ENCODE measurements around the gene GXYLT2. TPM values are rescaled to one million over a fixed set of nuclear protein-coding genes. Genes with fewer than 3 reads are reported as not detected.

The GXYLT2 gene
- total and polyA plus RNA-seq, 2 experiments from 2014 or later: 2.0 to 5.8 TPM

DNA sequence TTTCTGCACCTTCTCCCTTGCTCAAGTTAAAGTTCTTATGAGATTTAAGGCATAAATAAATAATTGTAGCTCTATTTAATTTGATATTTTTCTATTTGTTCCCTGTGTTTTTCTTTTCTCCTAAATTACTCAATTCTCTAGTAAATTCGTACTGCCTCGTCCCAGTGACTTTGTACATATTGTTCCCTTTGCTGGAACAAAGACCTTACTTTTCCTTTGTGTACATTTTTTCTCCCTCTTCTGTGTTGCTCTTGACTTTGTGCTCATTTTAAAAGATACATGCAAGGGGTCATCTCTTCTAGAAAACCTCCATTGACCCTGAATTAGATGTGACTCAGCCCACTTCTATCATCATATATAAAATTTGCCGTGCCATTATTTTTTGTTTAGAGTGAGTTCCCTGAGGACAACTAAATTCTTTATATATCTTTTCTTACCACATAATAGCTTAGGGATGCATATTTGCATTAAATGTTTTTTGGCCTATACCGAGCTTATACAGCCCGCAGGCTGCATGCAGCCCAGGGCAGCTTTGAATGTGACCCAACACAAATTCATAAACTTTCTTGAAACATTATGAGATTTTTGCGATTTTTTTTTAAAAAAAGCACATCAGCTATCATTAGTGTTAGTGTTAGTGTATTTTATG, 138.4 kb downstream of the GXYLT2 start:
- Histone ChIP-seq H3F3A (replicated peaks; ENCODE audit: low read depth) (no peaks in the 10 kb centered on the region), H3K4me2 (peak overlapping the region; percentile 63; the same call in 1 of the 2 replicates), H3K79me2 (replicated peaks; ENCODE audit: insufficient read depth) (no peaks in the 10 kb centered on the region; the same call in 1 of the 2 replicates), H3K27me3 (ENCODE audit: insufficient read depth) (no peaks in the 10 kb centered on the region), H3K4me3 (no peak overlapping the region), H3K4me1 (ENCODE audit: insufficient read depth) (peaks cover 48% of the 10 kb centered on the region), H3K27ac (ENCODE audit: low read depth) (0 out of 2 replicates have a peak overlapping the region, but pooled peaks have one; percentile 24), H3K9me2 (ENCODE audit: insufficient read depth) (no peaks in the 10 kb centered on the region), H3K36me3 (ENCODE audit: insufficient read depth) (no peaks in the 10 kb centered on the region), H2AFZ (no peak overlapping the region), H4K20me1 (replicated peaks; ENCODE audit: insufficient read depth) (peaks cover 27% of the 10 kb centered on the region)
- TF ChIP-seq, protein P1, sequence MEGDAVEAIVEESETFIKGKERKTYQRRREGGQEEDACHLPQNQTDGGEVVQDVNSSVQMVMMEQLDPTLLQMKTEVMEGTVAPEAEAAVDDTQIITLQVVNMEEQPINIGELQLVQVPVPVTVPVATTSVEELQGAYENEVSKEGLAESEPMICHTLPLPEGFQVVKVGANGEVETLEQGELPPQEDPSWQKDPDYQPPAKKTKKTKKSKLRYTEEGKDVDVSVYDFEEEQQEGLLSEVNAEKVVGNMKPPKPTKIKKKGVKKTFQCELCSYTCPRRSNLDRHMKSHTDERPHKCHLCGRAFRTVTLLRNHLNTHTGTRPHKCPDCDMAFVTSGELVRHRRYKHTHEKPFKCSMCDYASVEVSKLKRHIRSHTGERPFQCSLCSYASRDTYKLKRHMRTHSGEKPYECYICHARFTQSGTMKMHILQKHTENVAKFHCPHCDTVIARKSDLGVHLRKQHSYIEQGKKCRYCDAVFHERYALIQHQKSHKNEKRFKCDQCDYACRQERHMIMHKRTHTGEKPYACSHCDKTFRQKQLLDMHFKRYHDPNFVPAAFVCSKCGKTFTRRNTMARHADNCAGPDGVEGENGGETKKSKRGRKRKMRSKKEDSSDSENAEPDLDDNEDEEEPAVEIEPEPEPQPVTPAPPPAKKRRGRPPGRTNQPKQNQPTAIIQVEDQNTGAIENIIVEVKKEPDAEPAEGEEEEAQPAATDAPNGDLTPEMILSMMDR (conservative IDR thresholded peaks at IDR 0.05; ENCODE audit: low read depth in 2 of 2): no peak
- no peak for TF ChIP-seq JUNB (IDR thresholded peaks at IDR 0.05; ENCODE audit: unreplicated experiment)
- no peak for TF ChIP-seq EZH2phosphoT487 (IDR thresholded peaks at IDR 0.05; ENCODE audit: unreplicated experiment)
- no peak for TF ChIP-seq STAT1 (IDR thresholded peaks at IDR 0.05; ENCODE audit: unreplicated experiment)
- no peak for TF ChIP-seq ZNF114 (CRISPR knock-in tag; IDR thresholded peaks at IDR 0.05)
- TF ChIP-seq, protein P2, sequence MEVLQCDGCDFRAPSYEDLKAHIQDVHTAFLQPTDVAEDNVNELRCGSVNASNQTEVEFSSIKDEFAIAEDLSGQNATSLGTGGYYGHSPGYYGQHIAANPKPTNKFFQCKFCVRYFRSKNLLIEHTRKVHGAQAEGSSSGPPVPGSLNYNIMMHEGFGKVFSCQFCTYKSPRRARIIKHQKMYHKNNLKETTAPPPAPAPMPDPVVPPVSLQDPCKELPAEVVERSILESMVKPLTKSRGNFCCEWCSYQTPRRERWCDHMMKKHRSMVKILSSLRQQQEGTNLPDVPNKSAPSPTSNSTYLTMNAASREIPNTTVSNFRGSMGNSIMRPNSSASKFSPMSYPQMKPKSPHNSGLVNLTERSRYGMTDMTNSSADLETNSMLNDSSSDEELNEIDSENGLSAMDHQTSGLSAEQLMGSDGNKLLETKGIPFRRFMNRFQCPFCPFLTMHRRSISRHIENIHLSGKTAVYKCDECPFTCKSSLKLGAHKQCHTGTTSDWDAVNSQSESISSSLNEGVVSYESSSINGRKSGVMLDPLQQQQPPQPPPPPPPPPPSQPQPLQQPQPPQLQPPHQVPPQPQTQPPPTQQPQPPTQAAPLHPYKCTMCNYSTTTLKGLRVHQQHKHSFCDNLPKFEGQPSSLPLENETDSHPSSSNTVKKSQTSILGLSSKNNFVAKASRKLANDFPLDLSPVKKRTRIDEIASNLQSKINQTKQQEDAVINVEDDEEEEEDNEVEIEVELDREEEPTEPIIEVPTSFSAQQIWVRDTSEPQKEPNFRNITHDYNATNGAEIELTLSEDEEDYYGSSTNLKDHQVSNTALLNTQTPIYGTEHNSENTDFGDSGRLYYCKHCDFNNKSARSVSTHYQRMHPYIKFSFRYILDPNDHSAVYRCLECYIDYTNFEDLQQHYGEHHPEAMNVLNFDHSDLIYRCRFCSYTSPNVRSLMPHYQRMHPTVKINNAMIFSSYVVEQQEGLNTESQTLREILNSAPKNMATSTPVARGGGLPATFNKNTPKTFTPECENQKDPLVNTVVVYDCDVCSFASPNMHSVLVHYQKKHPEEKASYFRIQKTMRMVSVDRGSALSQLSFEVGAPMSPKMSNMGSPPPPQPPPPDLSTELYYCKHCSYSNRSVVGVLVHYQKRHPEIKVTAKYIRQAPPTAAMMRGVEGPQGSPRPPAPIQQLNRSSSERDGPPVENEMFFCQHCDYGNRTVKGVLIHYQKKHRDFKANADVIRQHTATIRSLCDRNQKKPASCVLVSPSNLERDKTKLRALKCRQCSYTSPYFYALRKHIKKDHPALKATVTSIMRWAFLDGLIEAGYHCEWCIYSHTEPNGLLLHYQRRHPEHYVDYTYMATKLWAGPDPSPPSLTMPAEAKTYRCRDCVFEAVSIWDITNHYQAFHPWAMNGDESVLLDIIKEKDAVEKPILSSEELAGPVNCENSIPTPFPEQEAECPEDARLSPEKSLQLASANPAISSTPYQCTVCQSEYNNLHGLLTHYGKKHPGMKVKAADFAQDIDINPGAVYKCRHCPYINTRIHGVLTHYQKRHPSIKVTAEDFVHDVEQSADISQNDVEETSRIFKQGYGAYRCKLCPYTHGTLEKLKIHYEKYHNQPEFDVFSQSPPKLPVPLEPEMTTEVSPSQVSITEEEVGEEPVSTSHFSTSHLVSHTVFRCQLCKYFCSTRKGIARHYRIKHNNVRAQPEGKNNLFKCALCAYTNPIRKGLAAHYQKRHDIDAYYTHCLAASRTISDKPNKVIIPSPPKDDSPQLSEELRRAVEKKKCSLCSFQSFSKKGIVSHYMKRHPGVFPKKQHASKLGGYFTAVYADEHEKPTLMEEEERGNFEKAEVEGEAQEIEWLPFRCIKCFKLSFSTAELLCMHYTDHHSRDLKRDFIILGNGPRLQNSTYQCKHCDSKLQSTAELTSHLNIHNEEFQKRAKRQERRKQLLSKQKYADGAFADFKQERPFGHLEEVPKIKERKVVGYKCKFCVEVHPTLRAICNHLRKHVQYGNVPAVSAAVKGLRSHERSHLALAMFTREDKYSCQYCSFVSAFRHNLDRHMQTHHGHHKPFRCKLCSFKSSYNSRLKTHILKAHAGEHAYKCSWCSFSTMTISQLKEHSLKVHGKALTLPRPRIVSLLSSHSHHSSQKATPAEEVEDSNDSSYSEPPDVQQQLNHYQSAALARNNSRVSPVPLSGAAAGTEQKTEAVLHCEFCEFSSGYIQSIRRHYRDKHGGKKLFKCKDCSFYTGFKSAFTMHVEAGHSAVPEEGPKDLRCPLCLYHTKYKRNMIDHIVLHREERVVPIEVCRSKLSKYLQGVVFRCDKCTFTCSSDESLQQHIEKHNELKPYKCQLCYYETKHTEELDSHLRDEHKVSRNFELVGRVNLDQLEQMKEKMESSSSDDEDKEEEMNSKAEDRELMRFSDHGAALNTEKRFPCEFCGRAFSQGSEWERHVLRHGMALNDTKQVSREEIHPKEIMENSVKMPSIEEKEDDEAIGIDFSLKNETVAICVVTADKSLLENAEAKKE (CRISPR knock-in tag; IDR thresholded peaks at IDR 0.05): no peak
- no peak for TF ChIP-seq EZH2 (IDR thresholded peaks at IDR 0.05; ENCODE audit: low read depth, unreplicated experiment)
- TF ChIP-seq, protein P3, sequence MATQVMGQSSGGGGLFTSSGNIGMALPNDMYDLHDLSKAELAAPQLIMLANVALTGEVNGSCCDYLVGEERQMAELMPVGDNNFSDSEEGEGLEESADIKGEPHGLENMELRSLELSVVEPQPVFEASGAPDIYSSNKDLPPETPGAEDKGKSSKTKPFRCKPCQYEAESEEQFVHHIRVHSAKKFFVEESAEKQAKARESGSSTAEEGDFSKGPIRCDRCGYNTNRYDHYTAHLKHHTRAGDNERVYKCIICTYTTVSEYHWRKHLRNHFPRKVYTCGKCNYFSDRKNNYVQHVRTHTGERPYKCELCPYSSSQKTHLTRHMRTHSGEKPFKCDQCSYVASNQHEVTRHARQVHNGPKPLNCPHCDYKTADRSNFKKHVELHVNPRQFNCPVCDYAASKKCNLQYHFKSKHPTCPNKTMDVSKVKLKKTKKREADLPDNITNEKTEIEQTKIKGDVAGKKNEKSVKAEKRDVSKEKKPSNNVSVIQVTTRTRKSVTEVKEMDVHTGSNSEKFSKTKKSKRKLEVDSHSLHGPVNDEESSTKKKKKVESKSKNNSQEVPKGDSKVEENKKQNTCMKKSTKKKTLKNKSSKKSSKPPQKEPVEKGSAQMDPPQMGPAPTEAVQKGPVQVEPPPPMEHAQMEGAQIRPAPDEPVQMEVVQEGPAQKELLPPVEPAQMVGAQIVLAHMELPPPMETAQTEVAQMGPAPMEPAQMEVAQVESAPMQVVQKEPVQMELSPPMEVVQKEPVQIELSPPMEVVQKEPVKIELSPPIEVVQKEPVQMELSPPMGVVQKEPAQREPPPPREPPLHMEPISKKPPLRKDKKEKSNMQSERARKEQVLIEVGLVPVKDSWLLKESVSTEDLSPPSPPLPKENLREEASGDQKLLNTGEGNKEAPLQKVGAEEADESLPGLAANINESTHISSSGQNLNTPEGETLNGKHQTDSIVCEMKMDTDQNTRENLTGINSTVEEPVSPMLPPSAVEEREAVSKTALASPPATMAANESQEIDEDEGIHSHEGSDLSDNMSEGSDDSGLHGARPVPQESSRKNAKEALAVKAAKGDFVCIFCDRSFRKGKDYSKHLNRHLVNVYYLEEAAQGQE (IDR thresholded peaks at IDR 0.05; ENCODE audit: unreplicated experiment): no peak
- no peak for TF ChIP-seq POLR2AphosphoS5 (IDR thresholded peaks at IDR 0.05; ENCODE audit: low read depth)
- TF ChIP-seq, protein P4, sequence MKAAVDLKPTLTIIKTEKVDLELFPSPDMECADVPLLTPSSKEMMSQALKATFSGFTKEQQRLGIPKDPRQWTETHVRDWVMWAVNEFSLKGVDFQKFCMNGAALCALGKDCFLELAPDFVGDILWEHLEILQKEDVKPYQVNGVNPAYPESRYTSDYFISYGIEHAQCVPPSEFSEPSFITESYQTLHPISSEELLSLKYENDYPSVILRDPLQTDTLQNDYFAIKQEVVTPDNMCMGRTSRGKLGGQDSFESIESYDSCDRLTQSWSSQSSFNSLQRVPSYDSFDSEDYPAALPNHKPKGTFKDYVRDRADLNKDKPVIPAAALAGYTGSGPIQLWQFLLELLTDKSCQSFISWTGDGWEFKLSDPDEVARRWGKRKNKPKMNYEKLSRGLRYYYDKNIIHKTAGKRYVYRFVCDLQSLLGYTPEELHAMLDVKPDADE (IDR thresholded peaks at IDR 0.05): no peak
- TF ChIP-seq ZNF331 (CRISPR knock-in tag; IDR thresholded peaks at IDR 0.05; ENCODE audit: low read depth): no peak
- TF ChIP-seq NANOG (IDR thresholded peaks at IDR 0.05; ENCODE audit: borderline replicate concordance): no peak
- no peak for TF ChIP-seq CREB1 (CRISPR knock-in tag; IDR thresholded peaks at IDR 0.05; ENCODE audit: low read depth)
- Mint-ChIP-seq H3K4me3 (no peak overlapping the region), H3K4me1 (peaks cover 59% of the 10 kb centered on the region), H3K27me3 (ENCODE audit: insufficient read depth, low read depth, poor library complexity) (peaks cover 5% of the 10 kb centered on the region), H3K36me3 (ENCODE audit: low read depth) (peaks cover 12% of the 10 kb centered on the region; the same call in 2 of the 3 replicates), H3K9me3 (no peaks in the 10 kb centered on the region), H3K27ac (peak overlapping the region; percentile 38)
- ATAC-seq (no peak), DNase-seq (ENCODE audit: low spot score) (no peak)

All from GM23338 (cell line).